ENCODE results near the gene SLC43A1.

DNA sequence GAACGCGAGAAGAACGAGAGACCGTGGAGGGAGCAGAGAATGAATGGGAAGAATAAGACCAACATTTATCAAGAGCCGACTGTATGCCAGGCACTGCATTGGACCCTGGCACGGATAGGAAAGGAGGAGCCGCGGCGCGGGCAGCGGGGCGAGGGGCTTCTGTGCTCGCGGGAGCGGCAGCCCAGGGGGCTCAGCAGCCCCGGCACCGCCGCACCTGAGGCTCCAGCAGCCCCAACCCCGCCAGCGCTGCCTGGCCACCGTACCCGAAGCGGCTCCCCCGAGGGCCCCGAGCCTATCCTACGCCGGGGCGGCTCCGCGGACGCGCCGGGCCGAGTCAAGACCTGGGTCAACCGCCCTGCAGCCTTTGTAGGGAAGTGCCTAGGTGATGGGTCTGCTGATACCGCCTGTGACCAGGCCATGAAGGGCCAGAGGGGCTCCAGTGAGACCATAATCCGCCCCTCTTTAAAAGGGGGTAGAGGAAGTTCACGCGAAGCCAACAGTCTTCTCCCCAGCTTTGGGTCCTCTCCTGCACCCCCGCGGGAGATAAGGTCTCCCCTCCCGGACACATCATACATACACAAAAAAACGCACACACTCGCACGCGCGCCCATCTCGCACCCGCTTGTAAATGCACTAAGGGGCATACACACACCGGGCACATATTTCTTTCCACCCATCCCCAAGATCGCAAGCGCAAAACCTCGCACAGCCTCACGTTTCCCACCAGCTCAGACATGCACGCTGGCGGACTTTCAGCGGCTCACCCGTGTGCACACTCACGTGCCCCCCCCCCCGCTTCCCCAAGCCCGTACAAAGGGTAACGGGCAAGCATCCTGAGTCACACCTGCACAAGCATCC, 56.1 kb downstream of the SLC43A1 start:
- TF ChIP-seq CTCF (IDR thresholded peaks at IDR 0.05; ENCODE audit: low read depth, low read length) (no peak), POLR2A (IDR thresholded peaks at IDR 0.05; ENCODE audit: extremely low read depth, insufficient read length) (no peak)

Data from NB4 (cell line).